GM19328 (cell line): ENCODE results near the gene MOGAT2.

ENCODE experiments used
- ATAC-seq: cut with Tn5 transposase; IDR thresholded peaks from one replicate; pipeline ENCODE4 v1.9.1; 2021; ENCODE audit warnings: mild to moderate bottlenecking, moderate library complexity; ENCODE audit not compliant: unreplicated experiment

Gene MOGAT2

GRCh38 chr11:75776546-75776945 lies 58.9 kb downstream of the MOGAT2 start:
- no peak for ATAC-seq

GRCh38 chr11:75777461-75778110 lies 59.9 kb downstream of the MOGAT2 start:
- ATAC-seq = no peak

GRCh38 chr11:75778962-75779361 lies 61.3 kb downstream of the MOGAT2 start:
- ATAC-seq = no peak

GRCh38 chr11:75779960-75780359 lies 62.3 kb downstream of the MOGAT2 start:
- no peak for ATAC-seq

GRCh38 chr11:75780888-75781287 lies 63.2 kb downstream of the MOGAT2 start:
- no peak for ATAC-seq

- no peak for ATAC-seq
Measured at GRCh38 chr11:75781296-75781695, 63.7 kb downstream of the MOGAT2 start.

GRCh38 chr11:75781831-75782230 lies 64.2 kb downstream of the MOGAT2 start:
- ATAC-seq = no peak
